Choroid plexus epithelial cell (primary cell): ENCODE data around the gene TNPO2.

Source experiments
- DNase-seq: peaks from one replicate; pipeline ENCODE4 v3.0.0-alpha.2; 2010; ENCODE audit warnings: low read depth
- H3K4me3 ChIP-seq: 2 replicates; pipeline ENCODE4 v1.5.1; 2011; ENCODE audit warnings: low read depth, mild to moderate bottlenecking, control low read depth, low read length, moderate library complexity
- CTCF ChIP-seq: conservative IDR thresholded peaks from 2 replicates; pipeline ENCODE4 v1.5.1; 2011; ENCODE audit warnings: low read depth, mild to moderate bottlenecking, control low read depth, inconsistent platforms, low read length, moderate library complexity

The TNPO2 gene

GRCh38 chr19:12723641-12724426 is at the start of gene TNPO2:
Gene TNPO2 (minus strand): TSS chr19:12723932. CDS start chr19:12720977, 2,955 bp downstream.
- DNase-seq = peak; percentile 71
- no peak for TF ChIP-seq CTCF
- peak within 1 kb of the TSS; percentile 78 for H3K4me3 ChIP-seq

GRCh38 chr19:12772323-12772722 is 48.6 kb upstream of the TNPO2 start:
- TF ChIP-seq CTCF = no peak
- no peak for DNase-seq
- H3K4me3 ChIP-seq = no peak overlapping the region

- no peak for DNase-seq
- no peak overlapping the region for H3K4me3 ChIP-seq
- TF ChIP-seq CTCF = no peak
Observed at GRCh38 chr19:12770922-12771321, 47.2 kb upstream of the TNPO2 start.

- no peak for TF ChIP-seq CTCF
- H3K4me3 ChIP-seq = no peak overlapping the region
- DNase-seq = no peak
Observed at GRCh38 chr19:12769689-12770088, 46.0 kb upstream of the TNPO2 start.

GRCh38 chr19:12767666-12768065 is 43.9 kb upstream of the TNPO2 start:
- no peak overlapping the region for H3K4me3 ChIP-seq
- no peak for DNase-seq
- TF ChIP-seq CTCF = no peak

- no peak for DNase-seq
- H3K4me3 ChIP-seq = no peak overlapping the region
- TF ChIP-seq CTCF = no peak
Observed at GRCh38 chr19:12767150-12767549, 43.4 kb upstream of the TNPO2 start.

- peak; percentile 81 for TF ChIP-seq CTCF
- peak overlapping the region; percentile 64 for H3K4me3 ChIP-seq
- DNase-seq = peak; percentile 83
Observed at GRCh38 chr19:12766051-12766521, 42.4 kb upstream of the TNPO2 start.
